ENCODE results near the gene CCDC50. TPM values are rescaled to one million over a fixed set of nuclear protein-coding genes. Genes with fewer than 3 reads are reported as not detected.

CCDC50 gene
- total RNA-seq, 1 donor from 2014 or later: 63.5 TPM

GRCh38 chr3:191388823-191389222, 59.6 kb downstream of the CCDC50 start:
- H3K9me3 Mint-ChIP-seq (ENCODE audit: unreplicated experiment): no peaks in the 10 kb centered on the region
- H3K4me3 Mint-ChIP-seq (ENCODE audit: unreplicated experiment): no peak overlapping the region
- peaks cover 18% of the 10 kb centered on the region for H3K36me3 Mint-ChIP-seq (ENCODE audit: low read depth, unreplicated experiment)
- peaks cover 1% of the 10 kb centered on the region for H3K27me3 Mint-ChIP-seq (ENCODE audit: unreplicated experiment)
- DNase-seq (ENCODE audit: low spot score): no peak
- no peak overlapping the region for H3K27ac Mint-ChIP-seq (ENCODE audit: unreplicated experiment)
- H3K4me1 Mint-ChIP-seq (ENCODE audit: unreplicated experiment): no peaks in the 10 kb centered on the region
- peak; percentile 41 for TF ChIP-seq CTCF (IDR thresholded peaks at IDR 0.05; ENCODE audit: unreplicated experiment)

GRCh38 chr3:191390580-191390979, 61.4 kb downstream of the CCDC50 start:
- H3K9me3 Mint-ChIP-seq (ENCODE audit: unreplicated experiment): no peaks in the 10 kb centered on the region
- H3K27ac Mint-ChIP-seq (ENCODE audit: unreplicated experiment): no peak overlapping the region
- H3K4me1 Mint-ChIP-seq (ENCODE audit: unreplicated experiment): no peaks in the 10 kb centered on the region
- peaks cover 11% of the 10 kb centered on the region for H3K36me3 Mint-ChIP-seq (ENCODE audit: low read depth, unreplicated experiment)
- no peak overlapping the region for H3K4me3 Mint-ChIP-seq (ENCODE audit: unreplicated experiment)
- TF ChIP-seq CTCF (IDR thresholded peaks at IDR 0.05; ENCODE audit: unreplicated experiment): no peak
- no peak for DNase-seq (ENCODE audit: low spot score)
- H3K27me3 Mint-ChIP-seq (ENCODE audit: unreplicated experiment): no peaks in the 10 kb centered on the region

- no peaks in the 10 kb centered on the region for H3K4me1 Mint-ChIP-seq (ENCODE audit: unreplicated experiment)
- DNase-seq (ENCODE audit: low spot score): no peak
- H3K27ac Mint-ChIP-seq (ENCODE audit: unreplicated experiment): no peak overlapping the region
- no peak for TF ChIP-seq CTCF (IDR thresholded peaks at IDR 0.05; ENCODE audit: unreplicated experiment)
- no peaks in the 10 kb centered on the region for H3K9me3 Mint-ChIP-seq (ENCODE audit: unreplicated experiment)
- H3K27me3 Mint-ChIP-seq (ENCODE audit: unreplicated experiment): no peaks in the 10 kb centered on the region
- peaks cover 10% of the 10 kb centered on the region for H3K36me3 Mint-ChIP-seq (ENCODE audit: low read depth, unreplicated experiment)
- no peak overlapping the region for H3K4me3 Mint-ChIP-seq (ENCODE audit: unreplicated experiment)
Measured at GRCh38 chr3:191391861-191392808, 62.9 kb downstream of the CCDC50 start.

GRCh38 chr3:191393146-191393545, 64.0 kb downstream of the CCDC50 start:
- Mint-ChIP-seq H3K27me3 (ENCODE audit: unreplicated experiment) (no peaks in the 10 kb centered on the region), H3K4me1 (ENCODE audit: unreplicated experiment) (no peaks in the 10 kb centered on the region), H3K9me3 (ENCODE audit: unreplicated experiment) (no peaks in the 10 kb centered on the region), H3K36me3 (ENCODE audit: low read depth, unreplicated experiment) (peaks cover 10% of the 10 kb centered on the region), H3K27ac (ENCODE audit: unreplicated experiment) (no peak overlapping the region), H3K4me3 (ENCODE audit: unreplicated experiment) (no peak overlapping the region)
- no peak for TF ChIP-seq CTCF (IDR thresholded peaks at IDR 0.05; ENCODE audit: unreplicated experiment)
- no peak for DNase-seq (ENCODE audit: low spot score)

- TF ChIP-seq CTCF (IDR thresholded peaks at IDR 0.05; ENCODE audit: unreplicated experiment): no peak
- Mint-ChIP-seq H3K27ac (ENCODE audit: unreplicated experiment) (no peak overlapping the region), H3K27me3 (ENCODE audit: unreplicated experiment) (peaks cover 2% of the 10 kb centered on the region), H3K36me3 (ENCODE audit: low read depth, unreplicated experiment) (peaks cover 3% of the 10 kb centered on the region), H3K4me3 (ENCODE audit: unreplicated experiment) (no peak overlapping the region), H3K4me1 (ENCODE audit: unreplicated experiment) (no peaks in the 10 kb centered on the region), H3K9me3 (ENCODE audit: unreplicated experiment) (no peaks in the 10 kb centered on the region)
- no peak for DNase-seq (ENCODE audit: low spot score)
Measured at GRCh38 chr3:191397771-191398170, 68.6 kb downstream of the CCDC50 start.
